H9 (cell line): ENCODE results near the gene MAP3K7CL. TPM values are rescaled to one million over a fixed set of nuclear protein-coding genes. Genes with fewer than 3 reads are reported as not detected.

Experiments
- DNase-seq: peaks from one replicate; pipeline ENCODE4 v3.0.0-alpha.2; 2017
- H2AFZ ChIP-seq: one replicate; pipeline ENCODE4 v1.6.1; 2013; ENCODE audit warnings: mild to moderate bottlenecking, low read length, control low read depth, moderate library complexity
- H2AK5ac ChIP-seq: 2 replicates; pipeline ENCODE4 v1.6.1; 2013; ENCODE audit warnings: low read length, control low read depth, mixed read lengths; ENCODE audit not compliant: insufficient read length
- H2BK120ac ChIP-seq: one replicate; pipeline ENCODE4 v1.6.1; 2013; ENCODE audit warnings: low read depth, mild to moderate bottlenecking, low read length, control low read depth, inconsistent platforms; ENCODE audit not compliant: poor library complexity, severe bottlenecking
- H2BK12ac ChIP-seq: 2 replicates; pipeline ENCODE4 v1.6.1; 2013; ENCODE audit warnings: low read length, control low read depth, mixed read lengths, low read depth; ENCODE audit not compliant: insufficient read length
- H2BK15ac ChIP-seq: 2 replicates; pipeline ENCODE4 v1.6.1; 2013; ENCODE audit warnings: low read depth, low read length, control low read depth
- H2BK20ac ChIP-seq: one replicate; pipeline ENCODE4 v1.6.1; 2013; ENCODE audit warnings: low read depth, mild to moderate bottlenecking, low read length, control low read depth, inconsistent platforms; ENCODE audit not compliant: poor library complexity, severe bottlenecking
- H2BK5ac ChIP-seq: 2 replicates; pipeline ENCODE4 v1.6.1; 2013; ENCODE audit warnings: low read length, control low read depth, mixed read lengths; ENCODE audit not compliant: insufficient read length
- H3K14ac ChIP-seq: 2 replicates; pipeline ENCODE4 v1.6.1; 2013; ENCODE audit warnings: low read length, control low read depth; ENCODE audit not compliant: insufficient read depth
- H3K18ac ChIP-seq: 2 replicates; pipeline ENCODE4 v1.6.1; 2013; ENCODE audit warnings: low read depth, mild to moderate bottlenecking, mixed read lengths, low read length, control low read depth; ENCODE audit not compliant: insufficient read length
- H3K23ac ChIP-seq: 2 replicates; pipeline ENCODE4 v1.6.1; 2013; ENCODE audit warnings: low read length, control low read depth, mixed read lengths, low read depth; ENCODE audit not compliant: insufficient read length
- H3K23me2 ChIP-seq: 2 replicates; pipeline ENCODE4 v1.6.1; 2013; ENCODE audit warnings: low read depth, mild to moderate bottlenecking, mixed read lengths, low read length, control low read depth; ENCODE audit not compliant: insufficient read length, poor library complexity, severe bottlenecking
- H3K27ac ChIP-seq: 2 replicates; pipeline ENCODE4 v1.5.1; 2013; ENCODE audit warnings: low read length, control low read depth, mixed read lengths, low read depth; ENCODE audit not compliant: insufficient read length
- H3K27me3 ChIP-seq: 2 replicates; pipeline ENCODE4 v1.6.1; 2013; ENCODE audit warnings: low read length, control low read depth, inconsistent platforms; ENCODE audit not compliant: insufficient read depth
- H3K4ac ChIP-seq: 2 replicates; pipeline ENCODE4 v1.6.1; 2013; ENCODE audit warnings: low read depth, mild to moderate bottlenecking, control low read depth, inconsistent platforms, low read length, moderate library complexity
- H3K4me1 ChIP-seq: 2 replicates; pipeline ENCODE4 v1.6.1; 2013; ENCODE audit warnings: low read length, control low read depth, inconsistent platforms; ENCODE audit not compliant: insufficient read depth
- H3K4me2 ChIP-seq: 2 replicates; pipeline ENCODE4 v1.6.1; 2013; ENCODE audit warnings: low read length, control low read depth, mixed read lengths; ENCODE audit not compliant: insufficient read length, insufficient read depth
- H3K56ac ChIP-seq: 2 replicates; pipeline ENCODE4 v1.6.1; 2013; ENCODE audit warnings: low read depth, mild to moderate bottlenecking, mixed read lengths, low read length, control low read depth; ENCODE audit not compliant: insufficient read length
- H3K79me1 ChIP-seq: 2 replicates; pipeline ENCODE4 v1.6.1; 2013; ENCODE audit warnings: low read depth, mild to moderate bottlenecking, moderate library complexity, low read length, control low read depth, inconsistent platforms; ENCODE audit not compliant: insufficient read depth, poor library complexity, severe bottlenecking
- H3K79me2 ChIP-seq: 2 replicates; pipeline ENCODE4 v1.6.1; 2013; ENCODE audit warnings: low read length, control low read depth, inconsistent platforms; ENCODE audit not compliant: insufficient read depth
- H3K9ac ChIP-seq: 2 replicates; pipeline ENCODE4 v1.6.1; 2013; ENCODE audit warnings: low read length, control low read depth, mixed read lengths; ENCODE audit not compliant: insufficient read length; ENCODE audit errors: extremely low read depth
- H3K9me3 ChIP-seq: one replicate; pipeline ENCODE4 v1.6.1; 2013; ENCODE audit warnings: low read depth, low read length, inconsistent platforms; ENCODE audit not compliant: control insufficient read depth
- H3T11ph ChIP-seq: one replicate; pipeline ENCODE4 v1.6.1; 2013; ENCODE audit warnings: mild to moderate bottlenecking, low read length, control low read depth, inconsistent platforms
- H4K20me1 ChIP-seq: one replicate; pipeline ENCODE4 v1.6.1; 2013; ENCODE audit not compliant: control insufficient read depth, insufficient read length, insufficient read depth
- H4K5ac ChIP-seq: 2 replicates; pipeline ENCODE4 v1.6.1; 2013; ENCODE audit warnings: low read depth, mild to moderate bottlenecking, mixed read lengths, low read length, control low read depth; ENCODE audit not compliant: insufficient read length
- H4K8ac ChIP-seq: replicated peaks from 2 replicates; pipeline ENCODE4 v1.6.1; 2013; ENCODE audit warnings: low read length, control low read depth, mixed read lengths, low read depth; ENCODE audit not compliant: insufficient read length
- H4K91ac ChIP-seq: 2 replicates; pipeline ENCODE4 v1.6.1; 2013; ENCODE audit warnings: low read depth, mild to moderate bottlenecking, moderate library complexity, mixed read lengths, low read length, control low read depth; ENCODE audit not compliant: insufficient read length
- H3K27ac Mint-ChIP-seq, 3 experiments: 2 replicates in 2 of 3; 3 replicates in 1 of 3; pipeline ENCODE4 v1.8.0; 2020 to 2021; ENCODE audit warnings: mixed read lengths in 3 of 3, mild to moderate bottlenecking in 1 of 3, moderate library complexity in 1 of 3
- H3K27me3 Mint-ChIP-seq: 2 replicates; pipeline ENCODE4 v1.8.0; 2021; ENCODE audit warnings: low read depth, mild to moderate bottlenecking, moderate library complexity, mixed read lengths
- H3K36me3 Mint-ChIP-seq, 3 experiments: 2 replicates in 2 of 3; 3 replicates in 1 of 3; pipeline ENCODE4 v1.8.0; 2020 to 2021; ENCODE audit warnings: low read depth in 3 of 3, mixed read lengths in 3 of 3; ENCODE audit not compliant: insufficient read depth in 1 of 3
- H3K4me1 Mint-ChIP-seq, 2 experiments: 2 replicates each; pipeline ENCODE4 v1.8.0; 2020; ENCODE audit warnings: mixed read lengths in 2 of 2
- H3K4me3 Mint-ChIP-seq, 2 experiments: 2 replicates in 1 of 2; 3 replicates in 1 of 2; pipeline ENCODE4 v1.8.0; 2020 to 2021; ENCODE audit warnings: mild to moderate bottlenecking in 2 of 2, mixed read lengths in 2 of 2, moderate library complexity in 1 of 2
- H3K9me3 Mint-ChIP-seq, 2 experiments: 2 replicates in 1 of 2; 3 replicates in 1 of 2; pipeline ENCODE4 v1.8.0; 2020; ENCODE audit warnings: mild to moderate bottlenecking in 2 of 2, mixed read lengths in 2 of 2, moderate library complexity in 1 of 2
- CTCF ChIP-seq: fragments of 200-600 bp; sonication (generic); conservative IDR thresholded peaks from 3 replicates; pipeline ENCODE4 v1.8.0; 2021; ENCODE audit warnings: antibody characterized with exemption, mild to moderate bottlenecking
- WGBS: extraction: QIAGEN DNeasy Blood & Tissue Kit; methylation state at CpG from one replicate; pipeline ENCODE4 v1.1.7; 2013; ENCODE audit warnings: missing lambda C conversion rate, low lambda C conversion rate, mixed read lengths; ENCODE audit not compliant: insufficient read length; ENCODE audit errors: extremely low coverage; 5-methylcytosine and 5-hydroxymethylcytosine counted together
- total RNA-seq: library from RNA; stranded (reverse); gene quantifications from 2 replicates; pipeline ENCODE4 v1.2.1, GENCODE V29; 2021

Gene MAP3K7CL
- total RNA-seq, 1 experiment from 2014 or later, result not detected

- Mint-ChIP-seq H3K27me3 (peaks cover 87% of the 10 kb centered on the region), H3K27ac (no peak overlapping the region), H3K9me3 (peaks cover 6 to 8% of the 10 kb centered on the region in 2 experiments; a peak in 2 of 5 replicates), H3K4me1 (peaks cover 9 to 14% of the 10 kb centered on the region in 2 experiments), H3K4me3 (no peak overlapping the region), H3K36me3 (peaks cover 0 to 1% (median 0%) of the 10 kb centered on the region in 3 experiments; a peak in 1 of 7 replicates)
- Histone ChIP-seq H4K8ac (no peak overlapping the region), H2BK120ac (no peak overlapping the region), H3T11ph (no peak overlapping the region), H2BK20ac (no peak overlapping the region), H3K79me1 (no peaks in the 10 kb centered on the region), H2BK12ac (no peak overlapping the region), H2AFZ (no peak overlapping the region), H3K14ac (no peak overlapping the region), H2BK5ac (no peak overlapping the region), H4K20me1 (no peaks in the 10 kb centered on the region), H3K18ac (no peak overlapping the region), H3K9ac (no peak overlapping the region), H3K23me2 (no peaks in the 10 kb centered on the region), H3K4me2 (no peak overlapping the region), H4K5ac (no peak overlapping the region), H3K9me3 (no peaks in the 10 kb centered on the region), H3K79me2 (no peaks in the 10 kb centered on the region), H3K27ac (no peak overlapping the region), H2AK5ac (no peak overlapping the region), H2BK15ac (no peak overlapping the region), H4K91ac (no peak overlapping the region), H3K4ac (no peak overlapping the region), H3K23ac (no peak overlapping the region), H3K4me1 (no peaks in the 10 kb centered on the region), H3K56ac (no peak overlapping the region), H3K27me3 (no peaks in the 10 kb centered on the region; the same call in 1 of the 2 replicates)
- WGBS, result no CpG with 5 or more reads among the region's 7 CpGs
- no peak for DNase-seq
- no peak for TF ChIP-seq CTCF
Measured at GRCh38 chr21:29133241-29133640, 2.8 kb downstream of the MAP3K7CL start.
